Embryonic facial prominence (tissue), 1 donor: ENCODE results near the gene ARL5C.
A peak's percentile ranks its signal among the peaks of the same experiment; 100 is the strongest.

Source experiments
- DNase-seq: peaks from one replicate; pipeline ENCODE4 v3.0.0-alpha.2; 2016; ENCODE audit errors: extremely low spot score

The ARL5C gene

GRCh38 chr17:39167476-39167875 is 1.5 kb upstream of the ARL5C start:
- DNase-seq: no peak

GRCh38 chr17:39166437-39167335 is 725 bp upstream of the ARL5C start:
- DNase-seq: no peak

- no peak for DNase-seq
These were observed 652 bp downstream of the ARL5C start for GRCh38 chr17:39165178-39165840.

- DNase-seq: peak; percentile 61
These were observed 1.3 kb downstream of the ARL5C start for GRCh38 chr17:39164675-39165143.

- DNase-seq: no peak
These were observed 4.0 kb downstream of the ARL5C start for GRCh38 chr17:39161962-39162361.

GRCh38 chr17:39158623-39159022 is 7.3 kb downstream of the ARL5C start:
- no peak for DNase-seq

- DNase-seq: no peak
These were observed 9.5 kb downstream of the ARL5C start for GRCh38 chr17:39156491-39156890.

- no peak for DNase-seq
These were observed 10.3 kb downstream of the ARL5C start for GRCh38 chr17:39155654-39156053.

GRCh38 chr17:39153599-39154051 is 12.3 kb downstream of the ARL5C start:
- peak; percentile 84 for DNase-seq

GRCh38 chr17:39151943-39152818 is 13.8 kb downstream of the ARL5C start:
- DNase-seq: no peak

GRCh38 chr17:39151150-39151942 is 14.6 kb downstream of the ARL5C start, which contains the start of gene PLXDC1:
TSS of gene PLXDC1 (minus strand) at chr17:39151637. CDS start at chr17:39151437, 200 bp downstream.
- no peak for DNase-seq

- DNase-seq: no peak
These were observed 15.2 kb downstream of the ARL5C start for GRCh38 chr17:39150795-39151149.

- no peak for DNase-seq
These were observed 15.8 kb downstream of the ARL5C start for GRCh38 chr17:39150104-39150634.

- DNase-seq: no peak
These were observed 18.5 kb downstream of the ARL5C start for GRCh38 chr17:39147221-39148185.

GRCh38 chr17:39146273-39146672 is 19.7 kb downstream of the ARL5C start:
- no peak for DNase-seq

- no peak for DNase-seq
These were observed 20.8 kb downstream of the ARL5C start for GRCh38 chr17:39145143-39145542.

GRCh38 chr17:39144416-39144840 is 21.5 kb downstream of the ARL5C start:
- peak; percentile 58 for DNase-seq

- DNase-seq: no peak
These were observed 22.3 kb downstream of the ARL5C start for GRCh38 chr17:39143552-39144093.
